HepG2 (cell line): ENCODE results near the gene C1GALT1C1. TPM values are rescaled to one million over a fixed set of nuclear protein-coding genes. Genes with fewer than 3 reads are reported as not detected.

ENCODE experiments used
- ATAC-seq: fragments of 200-7000 bp; cut with Tn5 transposase; 3 replicates; pipeline ENCODE4 v1.9.1; 2020; ENCODE audit warnings: mild to moderate bottlenecking, moderate library complexity
- BruUV-seq: library from RNA; stranded (reverse); fragments of 400-500 nt; replicated peaks from 2 replicates; lab custom pipeline; 2021; lab: Mats Ljungman, UMichigan
- CTCF ChIA-PET: fragments of 300-600 bp; formaldehyde crosslinking; extraction: SDS; loops from one replicate; lab custom pipeline; 2021; ENCODE audit warnings: low total read pairs, inconsistent platforms, low intra/inter-chr PET ratio; lab: Yijun Ruan, JAX
- POLR2A ChIA-PET: fragments of 350-600 bp; sonication (Branson Sonifier 250); formaldehyde crosslinking; loops from one replicate; lab custom pipeline; 2020; ENCODE audit warnings: antibody characterized with exemption, inconsistent platforms; lab: Yijun Ruan, JAX
- DNase-seq: peaks from one replicate; pipeline ENCODE4 v3.0.0-alpha.2; 2015; ENCODE audit warnings: low spot score
- FAIRE-seq: peaks from 3 replicates; lab custom pipeline; 2011; peaks lifted over from hg19 to GRCh38; lab: Jason Lieb, UNC
- H2AFZ ChIP-seq: one replicate; pipeline ENCODE4 v1.6.1; 2011; ENCODE audit warnings: low read length, inconsistent platforms
- H3K27ac ChIP-seq: fragments of 300-600 bp; 3 replicates; pipeline ENCODE4 v1.8.0; 2011; ENCODE audit warnings: mixed run types, mild to moderate bottlenecking, mixed read lengths, low read length, inconsistent platforms; ENCODE audit not compliant: insufficient read depth; ENCODE audit errors: extremely low read length
- H3K27me3 ChIP-seq, 2 experiments: fragments of 200-600 bp in 1 of 2; 2 replicates in 1 of 2; 3 replicates in 1 of 2; pipeline versions ENCODE4 v1.6.0 to v1.8.0; 2011; ENCODE audit warnings: low read length in 2 of 2, mild to moderate bottlenecking in 2 of 2, moderate library complexity in 2 of 2, inconsistent platforms in 1 of 2; ENCODE audit not compliant: insufficient read depth in 2 of 2, control insufficient read depth in 1 of 2
- H3K36me3 ChIP-seq, 2 experiments: fragments of 200-600 bp in 1 of 2; replicated peaks in 1 of 2; 2 replicates in 1 of 2; 3 replicates in 1 of 2; pipeline versions ENCODE4 v1.5.1 to v1.8.0; 2011; ENCODE audit warnings: low read length in 2 of 2, inconsistent platforms in 1 of 2; ENCODE audit not compliant: insufficient read depth in 2 of 2, control insufficient read depth in 1 of 2
- H3K4me1 ChIP-seq: 2 replicates; pipeline ENCODE4 v1.5.1; 2012; ENCODE audit warnings: low read length, inconsistent platforms; ENCODE audit not compliant: insufficient read depth
- H3K4me2 ChIP-seq: 2 replicates; pipeline ENCODE4 v1.6.0; 2011; ENCODE audit warnings: low read depth, low read length, inconsistent platforms
- H3K4me3 ChIP-seq, 3 experiments: fragments of 200-600 bp in 1 of 3; sonication (generic), shearing (Covaris generic) in 1 of 3; replicated peaks in 1 of 3; 2 replicates each; pipeline ENCODE4 v1.5.1; 2011 to 2016; ENCODE audit warnings: low read length in 3 of 3, inconsistent platforms in 2 of 3, low read depth in 2 of 3, mild to moderate bottlenecking in 2 of 3, control low read depth in 1 of 3, mixed read lengths in 1 of 3; ENCODE audit not compliant: insufficient read depth in 1 of 3
- H3K79me2 ChIP-seq: one replicate; pipeline ENCODE4 v1.6.1; 2011; ENCODE audit warnings: low read length, inconsistent platforms; ENCODE audit not compliant: insufficient read depth
- H3K9ac ChIP-seq: 2 replicates; pipeline ENCODE4 v1.6.0; 2011; ENCODE audit warnings: mild to moderate bottlenecking, low read depth, low read length, inconsistent platforms; ENCODE audit not compliant: insufficient read depth
- H3K9me3 ChIP-seq: 2 replicates; pipeline ENCODE4 v1.5.1; 2012; ENCODE audit warnings: mild to moderate bottlenecking, low read length
- H4K20me1 ChIP-seq: 2 replicates; pipeline ENCODE4 v1.6.0; 2011; ENCODE audit warnings: inconsistent platforms, mild to moderate bottlenecking, low read length, moderate library complexity; ENCODE audit not compliant: insufficient read depth
- CAMTA2 ChIP-seq: sonication (generic); formaldehyde crosslinking; IDR thresholded peaks from 2 replicates; pipeline ENCODE4 v1.4.0; 2020; ENCODE audit warnings: mild to moderate bottlenecking, missing genetic modification reagents, borderline replicate concordance
- GATAD1 ChIP-seq: IDR thresholded peaks from 2 replicates; pipeline ENCODE4 v1.6.1; 2016; ENCODE audit warnings: missing genetic modification reagents, missing compliant biosample characterization
- GFI1 ChIP-seq: sonication (generic); formaldehyde crosslinking; IDR thresholded peaks from 2 replicates; pipeline ENCODE4 v1.5.0; 2020; ENCODE audit warnings: missing genetic modification reagents, mild to moderate bottlenecking, borderline replicate concordance
- GMEB1 ChIP-seq: sonication (generic); formaldehyde crosslinking; IDR thresholded peaks from 2 replicates; pipeline ENCODE4 v1.5.1; 2020; ENCODE audit warnings: missing genetic modification reagents, mild to moderate bottlenecking, borderline replicate concordance
- HMG20A ChIP-seq: IDR thresholded peaks from 2 replicates; pipeline ENCODE4 v1.6.1; 2016; ENCODE audit warnings: borderline replicate concordance
- ISL2 ChIP-seq: sonication (generic); formaldehyde crosslinking; IDR thresholded peaks from 2 replicates; pipeline ENCODE4 v1.5.0; 2020; ENCODE audit warnings: missing genetic modification reagents
- KLF9 ChIP-seq: IDR thresholded peaks from 2 replicates; pipeline ENCODE4 v1.6.1; 2016; ENCODE audit warnings: low read depth
- PCBP2 ChIP-seq: fragments of 200-400 bp; formaldehyde crosslinking; optimal IDR thresholded peaks from 2 replicates; pipeline ENCODE3; 2018; ENCODE audit warnings: low read length, low read depth; ENCODE audit not compliant: poor library complexity, severe bottlenecking
- THAP8 ChIP-seq: sonication (generic); formaldehyde crosslinking; IDR thresholded peaks from 2 replicates; pipeline ENCODE4 v1.5.1; 2020; ENCODE audit warnings: missing genetic modification reagents, mild to moderate bottlenecking, borderline replicate concordance
- ZBTB37 ChIP-seq: sonication (generic); formaldehyde crosslinking; IDR thresholded peaks from 2 replicates; pipeline ENCODE4 v1.4.0; 2020; ENCODE audit warnings: mild to moderate bottlenecking, missing genetic modification reagents
- ZNF563 ChIP-seq: sonication (generic); formaldehyde crosslinking; IDR thresholded peaks from 2 replicates; pipeline ENCODE4 v1.8.0; 2022; ENCODE audit warnings: mild to moderate bottlenecking, moderate library complexity, missing genetic modification reagents
- ZNF570 ChIP-seq: sonication (generic); formaldehyde crosslinking; IDR thresholded peaks from 2 replicates; pipeline ENCODE4 v1.4.0; 2020; ENCODE audit warnings: mild to moderate bottlenecking, missing genetic modification reagents, borderline replicate concordance
- ZNF83 ChIP-seq: sonication (generic); formaldehyde crosslinking; IDR thresholded peaks from 2 replicates; pipeline ENCODE4 v1.4.0; 2020; ENCODE audit warnings: missing genetic modification reagents, mild to moderate bottlenecking, borderline replicate concordance
- ZNF891 ChIP-seq: sonication (generic); formaldehyde crosslinking; IDR thresholded peaks from 2 replicates; pipeline ENCODE4 v1.5.0; 2020; ENCODE audit warnings: mild to moderate bottlenecking, missing genetic modification reagents
- WGBS: methylation state at CpG from one replicate; pipeline ENCODE4 v1.1.6; 2017; ENCODE audit warnings: low lambda C conversion rate; 5-methylcytosine and 5-hydroxymethylcytosine counted together
- in situ Hi-C: cut with HindIII; loops from 2 replicates; pipeline ENCODE4 v1.10.0; 2017; ENCODE audit warnings: low pct_unique_long_range_greater_than_20kb; ENCODE audit not compliant: extremely low pct_ligation_motif_present
- intact Hi-C: fragments of 100-400 bp; cut with micrococcal nuclease; formaldehyde crosslinking; loops from one replicate; pipeline ENCODE4 v1.10.0; 2022; ENCODE audit not compliant: unreplicated experiment
- polyA plus RNA-seq, 8 experiments: library from polyadenylated mRNA; depleted of rRNA in 3 of 8; stranded (reverse) in 7 of 8; unstranded in 1 of 8; fragments of >200 nt; fragmentation: Illumina TruSeq in 4 of 8; extraction: Trizol in 4 of 8; gene quantifications; 2 replicates each; pipeline versions ENCODE4 v1.2.1 to v1.2.3, GENCODE V29; 2011 to 2016; ENCODE audit warnings: low read depth in 4 of 8, missing spikeins in 1 of 8, mixed read lengths in 1 of 8; ENCODE audit not compliant: insufficient read depth in 1 of 8
- total RNA-seq, 5 experiments: library from RNA; depleted of rRNA; stranded (reverse); fragments of >200 nt; fragmentation: Illumina TruSeq; extraction: Trizol; gene quantifications; 2 replicates each; pipeline ENCODE4 v1.2.3, GENCODE V29; 2016; ENCODE audit warnings: low read depth in 1 of 5
- TF ChIP-seq, protein P1 (sequence below): sonication (generic); formaldehyde crosslinking; IDR thresholded peaks from 2 replicates; pipeline ENCODE4 v1.4.0; 2020; ENCODE audit warnings: mild to moderate bottlenecking, missing genetic modification reagents

Gene C1GALT1C1
- total and polyA plus RNA-seq, 2 of the 13 experiments (the other 11 are each of a cell fraction or from before 2014, with no cell fraction given), result 26.3 to 31.9 TPM

DNA sequence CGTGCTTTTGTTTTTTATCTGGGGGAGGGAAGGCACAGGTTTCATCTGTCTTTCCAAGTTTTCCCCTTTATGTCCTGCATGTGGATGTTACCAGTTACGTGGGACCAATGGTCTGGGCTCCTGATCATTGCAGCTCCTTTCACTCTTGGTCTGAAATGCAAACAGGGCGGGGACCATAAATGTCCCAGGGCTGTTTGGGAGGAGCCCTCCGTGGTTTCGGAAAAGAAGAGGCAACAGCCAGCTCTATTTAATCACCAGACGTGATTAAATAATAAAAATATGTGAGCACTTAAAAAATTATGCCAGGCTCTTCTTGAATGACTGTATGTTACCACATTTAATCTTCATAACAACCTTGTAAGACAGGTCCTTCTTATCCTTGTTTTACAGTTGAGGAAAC lies 30.8 kb upstream of the C1GALT1C1 start:
- Histone ChIP-seq H3K79me2 (no peaks in the 10 kb centered on the region), H2AFZ (no peak overlapping the region), H3K9ac (no peak overlapping the region), H3K27me3 (no peaks in the 10 kb centered on the region), H3K4me2 (no peak overlapping the region), H3K27ac (no peak overlapping the region), H4K20me1 (no peaks in the 10 kb centered on the region), H3K4me1 (no peaks in the 10 kb centered on the region), H3K9me3 (no peaks in the 10 kb centered on the region), H3K36me3 (no peaks in the 10 kb centered on the region), H3K4me3 (no peak overlapping the region)
- no peak for ATAC-seq
- DNase-seq, result no peak
- intact Hi-C loops (no loop called here), in situ Hi-C loops (loop anchor here (10.0 kb wide), 1 partner anchor 146 kb away; no protein-coding TSS in a partner anchor)
- 54% methylated on average over 6 of the region's 6 CpGs for WGBS
- no peak for FAIRE-seq
- no peak for TF ChIP-seq ZBTB37 (CRISPR knock-in tag)
- POLR2A ChIA-PET, result no interaction called here
- CTCF ChIA-PET, result no interaction called here
- BruUV-seq, result no TSS peak

GRCh38 chrX:120653000-120653399 lies 23.1 kb upstream of the C1GALT1C1 start:
- Histone ChIP-seq H3K36me3 (no peaks in the 10 kb centered on the region), H3K4me2 (no peak overlapping the region), H3K4me1 (no peaks in the 10 kb centered on the region), H3K9ac (no peak overlapping the region), H4K20me1 (no peaks in the 10 kb centered on the region), H3K27ac (no peak overlapping the region), H2AFZ (no peak overlapping the region), H3K9me3 (no peaks in the 10 kb centered on the region), H3K79me2 (no peaks in the 10 kb centered on the region), H3K4me3 (no peak overlapping the region), H3K27me3 (no peaks in the 10 kb centered on the region)
- ATAC-seq, result no peak
- WGBS, result no CpG with 5 or more reads among the region's 3 CpGs
- FAIRE-seq, result no peak
- BruUV-seq, result no TSS peak
- in situ Hi-C loops (no loop called here), intact Hi-C loops (no loop called here)
- no peak for DNase-seq
- ChIA-PET POLR2A (no interaction called here), CTCF (no interaction called here)
- TF ChIP-seq GATAD1 (CRISPR knock-in tag), result no peak
- TF ChIP-seq HMG20A (CRISPR knock-in tag), result no peak
- no peak for TF ChIP-seq GMEB1 (CRISPR knock-in tag)
- no peak for TF ChIP-seq THAP8 (CRISPR knock-in tag)
- no peak for TF ChIP-seq ZNF891 (CRISPR knock-in tag)
- no peak for TF ChIP-seq ISL2 (CRISPR knock-in tag)
- TF ChIP-seq ZNF563 (CRISPR knock-in tag), result no peak
- TF ChIP-seq ZNF83 (CRISPR knock-in tag), result no peak
- TF ChIP-seq CAMTA2 (CRISPR knock-in tag), result no peak
- no peak for TF ChIP-seq KLF9 (CRISPR knock-in tag)
- TF ChIP-seq PCBP2, result no peak
- no peak for TF ChIP-seq ZNF570
- TF ChIP-seq GFI1 (CRISPR knock-in tag), result no peak
- TF ChIP-seq, protein P1, sequence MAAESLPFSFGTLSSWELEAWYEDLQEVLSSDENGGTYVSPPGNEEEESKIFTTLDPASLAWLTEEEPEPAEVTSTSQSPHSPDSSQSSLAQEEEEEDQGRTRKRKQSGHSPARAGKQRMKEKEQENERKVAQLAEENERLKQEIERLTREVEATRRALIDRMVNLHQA (CRISPR knock-in tag), result no peak
